Measurements from ENCODE around the gene JSRP1. TPM values are rescaled to one million over a fixed set of nuclear protein-coding genes. Genes with fewer than 3 reads are reported as not detected.
A peak's percentile ranks its signal among the peaks of the same experiment; 100 is the strongest.

JSRP1 gene
- polyA plus RNA-seq, 1 of the 3 experiments (the other 2 are of a cell fraction) = 0.76 TPM

DNA sequence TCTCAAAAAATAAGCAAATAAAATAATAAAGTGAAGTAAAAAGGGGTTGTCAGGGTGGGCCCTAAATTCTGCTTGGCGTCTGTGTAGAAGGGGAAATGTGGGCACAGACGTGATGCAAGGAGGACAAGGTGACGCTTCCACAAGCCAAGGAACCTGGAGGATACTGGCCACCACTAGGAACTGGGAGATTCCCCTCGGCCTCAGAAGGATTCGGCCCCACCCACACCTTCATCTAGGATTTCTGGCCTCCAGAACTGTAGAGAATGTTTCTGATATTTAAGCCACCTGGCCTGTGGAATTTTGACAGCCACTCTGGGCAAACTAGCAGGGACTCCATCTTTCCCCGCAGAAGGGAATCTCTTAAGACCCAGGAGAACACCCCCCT lies 21.2 kb downstream of the JSRP1 start (continued):
- TF ChIP-seq, protein P1, sequence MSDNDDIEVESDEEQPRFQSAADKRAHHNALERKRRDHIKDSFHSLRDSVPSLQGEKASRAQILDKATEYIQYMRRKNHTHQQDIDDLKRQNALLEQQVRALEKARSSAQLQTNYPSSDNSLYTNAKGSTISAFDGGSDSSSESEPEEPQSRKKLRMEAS (IDR thresholded peaks at IDR 0.05; ENCODE audit: low read depth) = no peak
- no peak for TF ChIP-seq RCOR1 (IDR thresholded peaks at IDR 0.05; ENCODE audit: low read length)

GRCh38 chr19:2233601-2234280 lies 22.5 kb downstream of the JSRP1 start:
- Histone ChIP-seq H3K27me3 (ENCODE audit: insufficient read depth) (no peaks in the 10 kb centered on the region), H3K4me3 (ENCODE audit: low read depth in 2 of 2, low read length in 1 of 2) (no peak overlapping the region), H3K27ac (ENCODE audit: low read depth in 2 of 2, low read length in 1 of 2) (no peak overlapping the region), H3K36me3 (replicated peaks in 1 of 2; ENCODE audit: control insufficient read depth in 1 of 2, insufficient read depth in 2 of 2, low read length in 1 of 2) (peaks cover 17 to 28% of the 10 kb centered on the region in 2 experiments), H3K79me2 (ENCODE audit: insufficient read depth) (peaks cover 65% of the 10 kb centered on the region), H3K4me2 (peak overlapping the region; percentile 98; the same call in 1 of the 2 replicates), H2AFZ (ENCODE audit: low read depth) (no peak overlapping the region), H3K9me3 (no peaks in the 10 kb centered on the region), H3F3A (replicated peaks; ENCODE audit: insufficient read depth) (peaks cover 33% of the 10 kb centered on the region), H4K20me1 (ENCODE audit: insufficient read depth) (peaks cover 29% of the 10 kb centered on the region), H3K9ac (peak overlapping the region; percentile 95; the same call in 1 of the 2 replicates), H3K9me2 (no peaks in the 10 kb centered on the region), H3K4me1 (ENCODE audit: control insufficient read depth in 1 of 2, insufficient read depth in 2 of 2, low read depth in 1 of 2, low read length in 1 of 2) (peaks cover 9 to 36% of the 10 kb centered on the region in 2 experiments; a peak in 2 of 4 replicates)
- WGBS (ENCODE audit: low lambda C conversion rate) = 98% methylated on average over 16 of the region's 25 CpGs
- TF ChIP-seq FOSL2 (IDR thresholded peaks at IDR 0.05; ENCODE audit: borderline replicate concordance, low read depth) = no peak
- TF ChIP-seq, protein P2, sequence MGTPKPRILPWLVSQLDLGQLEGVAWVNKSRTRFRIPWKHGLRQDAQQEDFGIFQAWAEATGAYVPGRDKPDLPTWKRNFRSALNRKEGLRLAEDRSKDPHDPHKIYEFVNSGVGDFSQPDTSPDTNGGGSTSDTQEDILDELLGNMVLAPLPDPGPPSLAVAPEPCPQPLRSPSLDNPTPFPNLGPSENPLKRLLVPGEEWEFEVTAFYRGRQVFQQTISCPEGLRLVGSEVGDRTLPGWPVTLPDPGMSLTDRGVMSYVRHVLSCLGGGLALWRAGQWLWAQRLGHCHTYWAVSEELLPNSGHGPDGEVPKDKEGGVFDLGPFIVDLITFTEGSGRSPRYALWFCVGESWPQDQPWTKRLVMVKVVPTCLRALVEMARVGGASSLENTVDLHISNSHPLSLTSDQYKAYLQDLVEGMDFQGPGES (IDR thresholded peaks at IDR 0.05; ENCODE audit: low read depth, low read length) = no peak
- no peak for DNase-seq
- ChIA-PET CTCF (interaction anchor here (0.8 to 8.9 kb wide), 7 partner anchors 9 to 297 kb away, joined by 3 to 116 read pairs (median 4); no protein-coding TSS in a partner anchor), POLR2A (no interaction called here)

DNA sequence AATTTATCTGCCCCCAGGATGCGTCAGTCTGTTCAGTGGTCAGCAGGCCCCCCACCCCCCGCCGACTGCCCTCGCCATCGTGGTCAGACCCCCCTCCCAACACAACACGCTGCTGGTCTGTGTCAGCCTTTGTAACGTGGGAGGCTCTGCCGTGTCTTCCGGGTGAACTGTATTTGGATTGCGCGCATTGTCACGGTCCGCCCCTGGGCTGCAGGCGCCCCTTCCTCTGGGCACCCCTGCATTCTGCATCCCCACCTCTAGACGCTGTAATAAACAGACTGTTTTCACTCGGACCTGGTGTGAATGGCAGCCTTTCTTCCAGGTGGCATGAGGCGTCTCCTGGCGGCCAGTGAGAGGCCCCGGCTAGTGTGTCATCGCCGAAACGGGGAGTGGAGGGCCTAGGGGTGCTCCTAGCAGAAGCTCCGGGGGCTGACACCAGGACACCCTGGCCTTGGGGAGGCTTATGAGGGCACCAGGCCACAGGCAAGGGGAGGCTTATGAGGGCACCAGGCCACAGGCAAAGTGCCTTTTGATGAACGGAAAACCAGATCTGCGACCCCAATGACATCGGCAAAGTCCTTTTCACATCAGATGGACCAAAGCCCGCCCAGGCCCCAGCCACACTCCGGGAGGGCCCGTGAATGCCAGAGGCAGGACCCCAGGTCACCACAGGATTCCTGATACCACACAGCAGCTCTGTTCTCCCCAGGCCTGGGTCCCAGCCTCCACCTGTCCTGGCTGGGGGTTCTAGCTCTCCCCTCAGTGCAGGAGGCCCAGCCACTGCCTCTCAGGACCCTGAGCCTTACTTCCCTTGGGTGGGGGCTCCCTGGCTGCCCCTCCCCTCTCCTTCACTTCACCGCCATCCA lies 23.7 kb downstream of the JSRP1 start:
- no peak overlapping the region for H3K4me2 ChIP-seq
- H3K27me3 ChIP-seq (ENCODE audit: insufficient read depth) = no peaks in the 10 kb centered on the region
- ChIA-PET CTCF (interaction anchor here (1.4 to 8.9 kb wide), 4 partner anchors 11 to 83 kb away, joined by 4 to 116 read pairs (median 59); no protein-coding TSS in a partner anchor), POLR2A (no interaction called here)
- H3K36me3 ChIP-seq (replicated peaks in 1 of 2; ENCODE audit: control insufficient read depth in 1 of 2, insufficient read depth in 2 of 2, low read length in 1 of 2) = peaks cover 5 to 36% of the 10 kb centered on the region in 2 experiments
- no peak for DNase-seq
- no peak overlapping the region for H2AFZ ChIP-seq (ENCODE audit: low read depth)
- no peaks in the 10 kb centered on the region for H3K9me3 ChIP-seq
- peaks cover 0 to 25% of the 10 kb centered on the region in 2 experiments; a peak in 1 of 4 replicates for H3K4me1 ChIP-seq (ENCODE audit: control insufficient read depth in 1 of 2, insufficient read depth in 2 of 2, low read depth in 1 of 2, low read length in 1 of 2)
- peaks cover 53% of the 10 kb centered on the region for H3K79me2 ChIP-seq (ENCODE audit: insufficient read depth)
- no peak overlapping the region for H3K4me3 ChIP-seq (ENCODE audit: low read depth in 2 of 2, low read length in 1 of 2)
- H3K9me2 ChIP-seq = no peaks in the 10 kb centered on the region
- TF ChIP-seq YY1 (IDR thresholded peaks at IDR 0.05; ENCODE audit: low read depth) = no peak
- TF ChIP-seq, protein P3, sequence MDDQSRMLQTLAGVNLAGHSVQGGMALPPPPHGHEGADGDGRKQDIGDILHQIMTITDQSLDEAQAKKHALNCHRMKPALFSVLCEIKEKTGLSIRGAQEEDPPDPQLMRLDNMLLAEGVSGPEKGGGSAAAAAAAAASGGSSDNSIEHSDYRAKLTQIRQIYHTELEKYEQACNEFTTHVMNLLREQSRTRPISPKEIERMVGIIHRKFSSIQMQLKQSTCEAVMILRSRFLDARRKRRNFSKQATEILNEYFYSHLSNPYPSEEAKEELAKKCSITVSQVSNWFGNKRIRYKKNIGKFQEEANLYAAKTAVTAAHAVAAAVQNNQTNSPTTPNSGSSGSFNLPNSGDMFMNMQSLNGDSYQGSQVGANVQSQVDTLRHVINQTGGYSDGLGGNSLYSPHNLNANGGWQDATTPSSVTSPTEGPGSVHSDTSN (IDR thresholded peaks at IDR 0.05) = no peak
- TF ChIP-seq FOSL2 (IDR thresholded peaks at IDR 0.05; ENCODE audit: borderline replicate concordance, low read depth) = no peak
- TF ChIP-seq RXRA (IDR thresholded peaks at IDR 0.05; ENCODE audit: borderline replicate concordance, low read depth) = no peak
- no peak for TF ChIP-seq GATA2 (CRISPR knock-in tag; IDR thresholded peaks at IDR 0.05)
- TF ChIP-seq, protein P4, sequence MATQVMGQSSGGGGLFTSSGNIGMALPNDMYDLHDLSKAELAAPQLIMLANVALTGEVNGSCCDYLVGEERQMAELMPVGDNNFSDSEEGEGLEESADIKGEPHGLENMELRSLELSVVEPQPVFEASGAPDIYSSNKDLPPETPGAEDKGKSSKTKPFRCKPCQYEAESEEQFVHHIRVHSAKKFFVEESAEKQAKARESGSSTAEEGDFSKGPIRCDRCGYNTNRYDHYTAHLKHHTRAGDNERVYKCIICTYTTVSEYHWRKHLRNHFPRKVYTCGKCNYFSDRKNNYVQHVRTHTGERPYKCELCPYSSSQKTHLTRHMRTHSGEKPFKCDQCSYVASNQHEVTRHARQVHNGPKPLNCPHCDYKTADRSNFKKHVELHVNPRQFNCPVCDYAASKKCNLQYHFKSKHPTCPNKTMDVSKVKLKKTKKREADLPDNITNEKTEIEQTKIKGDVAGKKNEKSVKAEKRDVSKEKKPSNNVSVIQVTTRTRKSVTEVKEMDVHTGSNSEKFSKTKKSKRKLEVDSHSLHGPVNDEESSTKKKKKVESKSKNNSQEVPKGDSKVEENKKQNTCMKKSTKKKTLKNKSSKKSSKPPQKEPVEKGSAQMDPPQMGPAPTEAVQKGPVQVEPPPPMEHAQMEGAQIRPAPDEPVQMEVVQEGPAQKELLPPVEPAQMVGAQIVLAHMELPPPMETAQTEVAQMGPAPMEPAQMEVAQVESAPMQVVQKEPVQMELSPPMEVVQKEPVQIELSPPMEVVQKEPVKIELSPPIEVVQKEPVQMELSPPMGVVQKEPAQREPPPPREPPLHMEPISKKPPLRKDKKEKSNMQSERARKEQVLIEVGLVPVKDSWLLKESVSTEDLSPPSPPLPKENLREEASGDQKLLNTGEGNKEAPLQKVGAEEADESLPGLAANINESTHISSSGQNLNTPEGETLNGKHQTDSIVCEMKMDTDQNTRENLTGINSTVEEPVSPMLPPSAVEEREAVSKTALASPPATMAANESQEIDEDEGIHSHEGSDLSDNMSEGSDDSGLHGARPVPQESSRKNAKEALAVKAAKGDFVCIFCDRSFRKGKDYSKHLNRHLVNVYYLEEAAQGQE (IDR thresholded peaks at IDR 0.05; ENCODE audit: low read depth, low read length) = no peak
- TF ChIP-seq TEAD4 (IDR thresholded peaks at IDR 0.05; ENCODE audit: borderline replicate concordance, insufficient read depth) = no peak
- TF ChIP-seq POLR2AphosphoS5 (IDR thresholded peaks at IDR 0.05; ENCODE audit: low read depth, low read length) = no peak
- TF ChIP-seq SIN3A (IDR thresholded peaks at IDR 0.05; ENCODE audit: borderline replicate concordance, low read depth, low read length) = no peak
- TF ChIP-seq RFX5 (IDR thresholded peaks at IDR 0.05; ENCODE audit: low read length) = no peak
- no peak overlapping the region for H3K9ac ChIP-seq
- WGBS (ENCODE audit: low lambda C conversion rate) = 87% methylated on average over 29 of the region's 30 CpGs
- peaks cover 27% of the 10 kb centered on the region for H3F3A ChIP-seq (replicated peaks; ENCODE audit: insufficient read depth)
- H3K27ac ChIP-seq (ENCODE audit: low read depth in 2 of 2, low read length in 1 of 2) = peak overlapping the region in 1 of 2 experiments; percentile 2; a peak in 1 of 4 replicates
- peaks cover 18% of the 10 kb centered on the region; the same call in 1 of the 2 replicates for H4K20me1 ChIP-seq (ENCODE audit: insufficient read depth)
